HG02943 (cell line): ENCODE data around the gene ARHGAP4.

Source experiments
- ATAC-seq: cut with Tn5 transposase; IDR thresholded peaks from one replicate; pipeline ENCODE4 v1.9.1; 2021; ENCODE audit warnings: mild to moderate bottlenecking, low read depth, moderate library complexity; ENCODE audit not compliant: unreplicated experiment

The ARHGAP4 gene

GRCh38 chrX:153925739-153926551 is at the start of gene ARHGAP4:
ARHGAP4 (minus strand) TSS chrX:153926264; CDS start chrX:153926202, 62 bp downstream.
- ATAC-seq, result no peak

DNA sequence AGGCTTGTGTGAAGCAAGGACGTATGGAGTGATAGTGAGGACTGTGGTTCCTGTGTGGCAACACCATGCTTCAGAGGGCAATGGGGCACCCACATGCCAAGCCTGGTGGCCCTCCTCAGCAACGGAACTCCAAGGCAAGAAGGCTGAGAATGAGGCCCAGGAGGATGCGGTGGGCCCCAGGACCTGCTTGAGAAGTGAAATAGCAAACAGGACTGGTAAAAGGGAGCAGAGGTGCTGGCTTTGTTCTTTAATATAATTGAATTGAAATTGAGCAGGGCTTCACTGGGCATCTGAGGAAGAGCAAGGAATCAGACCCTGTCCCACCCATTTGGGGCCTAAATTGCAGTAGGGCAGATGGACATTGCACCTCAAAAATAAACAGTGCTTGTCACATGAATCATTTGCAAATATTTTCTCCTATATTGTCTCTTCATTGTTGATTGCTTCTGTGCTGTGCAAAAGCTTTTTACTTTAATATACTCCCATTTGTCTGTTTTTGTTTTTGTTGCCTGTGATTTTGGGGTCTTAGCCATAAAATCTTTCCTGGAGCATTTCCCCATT is 48.7 kb upstream of the ARHGAP4 start:
- no peak for ATAC-seq

GRCh38 chrX:153974003-153974725 is 48.1 kb upstream of the ARHGAP4 start:
- ATAC-seq, result no peak

DNA sequence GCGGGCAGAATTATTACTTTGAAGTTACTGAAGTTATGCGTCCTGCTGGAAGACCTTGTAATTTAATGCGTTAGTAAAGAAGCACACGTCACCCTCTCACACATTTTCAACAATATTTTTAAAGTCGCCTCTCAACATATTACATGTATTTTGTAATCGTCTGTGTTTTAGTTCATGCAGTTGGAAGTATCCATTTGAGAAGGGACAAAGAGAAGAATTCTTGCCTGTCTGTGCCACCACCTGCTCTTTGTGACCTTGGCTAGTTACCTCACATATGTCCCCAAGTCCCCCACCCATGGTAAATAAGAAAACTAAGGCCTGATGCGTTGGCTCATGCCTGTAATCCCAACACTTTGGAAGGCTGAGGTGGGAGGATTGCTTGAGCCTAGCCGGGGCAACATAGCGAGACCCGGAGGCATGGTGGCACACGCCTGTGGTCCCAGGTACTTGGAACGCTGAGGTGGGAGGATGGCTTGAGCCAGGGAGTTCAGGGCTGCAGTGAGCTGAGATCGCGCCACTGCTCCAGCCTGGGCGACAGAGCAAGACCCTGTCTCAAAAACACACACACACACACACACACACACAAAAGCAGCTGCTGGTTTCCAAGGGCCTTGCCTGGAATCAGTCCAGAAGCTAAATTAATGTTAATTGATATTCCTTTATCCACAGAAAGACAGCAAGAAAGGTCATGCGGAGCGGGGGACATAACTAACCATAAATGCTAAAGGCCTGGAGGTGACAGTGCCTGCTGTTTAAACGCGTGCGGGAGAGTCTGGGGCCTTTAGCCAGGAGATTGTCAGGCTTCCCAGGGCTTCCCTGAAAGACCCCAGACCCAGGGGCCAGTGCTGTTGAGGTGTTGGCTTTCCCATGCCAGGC is 47.3 kb upstream of the ARHGAP4 start:
- no peak for ATAC-seq

DNA sequence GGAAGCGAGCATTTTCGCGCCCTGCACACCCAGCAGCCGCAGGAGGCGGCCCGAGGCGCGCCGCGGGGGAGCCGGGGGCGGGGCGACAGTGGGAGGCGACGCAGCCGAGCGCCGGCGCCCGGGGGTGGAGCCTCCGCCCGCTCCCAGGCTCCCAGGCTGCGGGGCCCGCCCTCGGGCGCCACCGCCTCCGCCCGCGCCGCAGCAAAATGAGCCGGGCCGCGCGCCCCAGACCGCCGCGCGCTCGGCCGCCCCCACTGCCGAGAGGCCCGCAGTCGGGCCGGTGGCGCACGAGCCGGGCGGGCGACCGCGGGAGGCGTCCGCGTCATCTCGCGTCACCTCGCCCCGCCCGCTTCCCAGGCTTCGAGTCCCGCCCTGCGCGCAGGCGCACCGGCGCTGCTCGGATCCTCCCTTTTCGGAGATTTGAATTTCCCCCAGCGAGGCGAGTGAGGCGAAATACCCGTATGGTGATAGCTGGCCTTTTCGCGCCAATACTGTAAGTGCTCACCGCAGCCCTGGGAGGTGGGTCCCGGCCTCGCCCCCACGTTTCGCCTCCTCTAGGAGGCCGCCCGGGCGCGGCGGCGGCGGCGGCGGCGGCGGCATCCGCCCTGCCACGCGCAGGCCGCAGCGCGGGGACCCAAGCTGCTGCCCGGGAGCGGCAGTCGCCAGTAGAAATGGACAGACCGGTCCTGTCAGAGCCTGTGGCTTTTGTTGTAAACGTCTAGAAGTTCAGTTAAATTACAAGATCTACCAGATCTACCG is 46.5 kb upstream of the ARHGAP4 start, which contains the start of gene TMEM187:
TSS of gene TMEM187 (plus strand) at position 387 of the 759 bp plus-strand sequence. CDS start 9,309 bp downstream, outside the sequence.
- ATAC-seq, result peak; percentile 45

DNA sequence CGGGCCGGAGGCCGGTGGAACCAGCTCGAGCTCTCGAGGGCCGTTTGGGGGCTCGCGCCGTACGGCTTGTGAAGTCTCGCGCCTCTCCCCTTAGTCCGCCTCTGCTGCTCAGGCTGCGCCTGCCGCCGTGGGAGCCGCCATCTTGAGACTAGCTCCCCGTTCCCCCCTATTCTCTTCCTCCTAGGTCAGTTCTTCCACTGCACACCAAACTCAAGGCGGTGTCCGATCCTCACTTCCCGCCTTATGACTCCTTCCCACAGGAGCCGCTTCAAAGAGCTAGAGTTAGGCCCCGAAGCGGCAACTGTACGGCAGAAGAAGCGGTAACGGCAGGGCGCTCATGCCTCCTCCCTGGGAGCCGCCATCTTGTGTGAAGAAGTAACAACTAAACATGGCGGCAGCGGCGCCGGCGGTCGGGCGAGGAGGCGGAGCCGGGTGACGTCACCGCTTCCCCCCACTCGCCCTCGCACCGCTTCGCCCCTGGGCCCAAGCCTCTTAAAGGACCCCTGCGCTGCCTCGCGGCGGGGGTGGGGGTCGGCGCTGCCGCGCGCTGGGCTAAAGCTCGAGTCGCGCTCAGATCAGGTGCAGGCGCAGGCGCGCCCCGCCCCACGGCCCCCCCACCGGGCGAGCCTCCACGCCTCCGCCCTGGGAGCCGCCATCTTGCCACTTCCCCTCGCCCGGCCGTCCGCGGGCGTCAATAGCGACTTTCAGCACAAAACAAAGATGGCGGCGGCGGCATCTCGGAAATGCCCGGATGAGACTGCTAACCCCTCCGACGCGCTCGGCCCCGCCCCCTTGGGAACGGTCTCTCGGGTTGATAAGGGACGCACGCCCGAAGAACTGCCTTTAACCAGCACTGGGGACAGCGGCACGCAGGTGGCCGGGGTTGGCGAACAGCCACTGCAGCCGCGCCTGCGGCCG is 45.6 kb upstream of the ARHGAP4 start, which contains the start of gene HCFC1:
TSS of gene HCFC1 (minus strand) at position 369 of the 918 bp plus-strand sequence. CDS start 978 bp downstream, outside the sequence.
- ATAC-seq, result peak; percentile 43

- ATAC-seq, result peak; percentile 45
Measured at GRCh38 chrX:153971124-153971449, 45.0 kb upstream of the ARHGAP4 start.

DNA sequence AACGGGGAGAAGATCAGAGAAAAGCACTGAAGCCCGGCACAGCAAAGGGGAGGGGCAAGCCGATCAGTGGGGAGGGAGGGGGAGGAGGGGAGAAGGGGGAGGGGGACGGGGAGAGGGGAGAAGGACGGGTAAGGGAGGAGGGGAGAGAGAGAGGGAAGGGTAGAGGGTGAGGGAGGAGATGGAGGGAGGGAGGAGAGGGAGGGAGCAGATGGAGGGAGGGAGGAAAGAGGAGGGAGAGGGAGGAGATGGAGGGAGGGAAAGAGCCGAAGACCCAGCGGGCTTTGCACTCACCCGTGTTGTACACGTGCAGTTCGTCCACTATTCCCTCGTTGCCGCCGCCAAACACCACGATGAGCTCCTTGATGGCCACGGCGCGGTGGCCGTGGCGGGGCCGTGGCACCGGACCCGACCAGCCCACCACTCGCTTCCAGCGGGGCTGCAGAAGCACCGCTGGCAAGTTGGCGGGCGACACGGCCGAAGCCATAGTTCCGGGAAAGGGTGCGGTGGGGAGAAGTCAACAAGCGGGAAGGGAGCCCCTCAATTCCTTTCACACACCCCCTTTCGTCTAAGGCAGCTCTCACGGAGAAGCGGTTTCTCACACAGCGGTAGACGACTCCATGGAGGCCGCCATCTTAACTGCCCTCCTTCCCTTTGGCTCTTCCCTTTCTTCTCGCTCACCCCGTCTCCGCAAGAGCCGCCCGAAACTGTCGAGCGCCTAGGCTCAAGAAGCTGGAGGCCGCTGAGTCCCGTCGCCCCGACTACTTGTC is 44.5 kb upstream of the ARHGAP4 start:
- peak; percentile 1 for ATAC-seq

DNA sequence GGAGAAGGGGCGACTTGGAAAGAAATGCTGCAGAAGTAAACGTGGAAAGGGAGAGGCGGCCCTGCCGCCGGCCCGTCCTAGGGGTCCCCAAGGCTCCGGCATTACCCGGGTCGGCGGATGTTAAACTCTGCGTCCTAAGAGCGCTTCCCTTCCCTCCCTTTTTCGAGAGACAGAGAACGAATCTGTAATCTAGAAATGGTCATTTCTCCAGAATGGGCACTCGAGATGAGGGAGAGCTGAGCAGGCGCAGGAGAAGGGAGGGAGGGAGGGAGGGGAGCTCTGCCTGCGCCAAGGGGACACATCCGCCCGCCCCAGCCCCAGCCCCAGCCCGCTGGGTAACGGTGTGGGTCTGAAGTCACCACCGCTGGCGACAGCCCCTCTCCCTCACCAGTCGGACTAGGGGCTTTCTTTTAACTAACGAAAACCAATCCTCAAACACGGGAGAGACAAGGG is 43.9 kb upstream of the ARHGAP4 start:
- no peak for ATAC-seq

GRCh38 chrX:153969125-153969903 is 43.2 kb upstream of the ARHGAP4 start:
- ATAC-seq, result no peak

GRCh38 chrX:153968754-153969124 is 42.7 kb upstream of the ARHGAP4 start:
- ATAC-seq, result no peak

GRCh38 chrX:153968255-153968654 is 42.2 kb upstream of the ARHGAP4 start:
- ATAC-seq, result no peak

DNA sequence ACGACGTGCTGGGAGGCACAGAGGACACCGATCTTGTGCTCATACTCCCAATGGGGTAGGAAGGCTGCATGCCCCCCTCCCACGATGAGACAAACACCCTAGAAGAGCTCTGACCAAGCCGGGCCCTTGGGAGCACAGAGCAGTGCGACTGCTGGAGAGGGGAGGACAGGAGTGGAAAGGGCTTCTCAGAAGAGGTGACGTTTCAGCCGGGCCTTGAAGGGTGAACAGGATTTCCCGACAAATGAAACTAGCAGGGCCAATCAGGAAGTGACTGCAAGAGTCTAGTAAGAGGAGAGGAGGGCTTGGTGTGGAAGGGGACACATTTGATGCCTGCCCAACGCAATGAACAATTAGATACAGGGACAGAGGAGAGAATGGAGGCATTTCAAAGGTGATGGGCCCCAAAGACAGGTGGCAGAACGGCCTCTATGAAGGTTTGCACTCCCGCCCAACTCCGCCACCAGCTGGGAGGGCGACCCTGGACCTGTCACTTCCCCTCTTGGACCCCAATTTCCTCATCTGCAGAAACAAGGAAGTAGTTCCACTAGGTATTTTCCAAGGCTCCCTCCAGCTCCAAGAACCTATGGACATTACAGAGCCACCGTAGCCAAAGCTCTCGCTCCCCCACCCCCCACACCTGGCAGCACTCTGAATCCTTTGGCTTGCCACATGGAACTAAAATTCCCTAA is 41.6 kb upstream of the ARHGAP4 start:
- no peak for ATAC-seq

DNA sequence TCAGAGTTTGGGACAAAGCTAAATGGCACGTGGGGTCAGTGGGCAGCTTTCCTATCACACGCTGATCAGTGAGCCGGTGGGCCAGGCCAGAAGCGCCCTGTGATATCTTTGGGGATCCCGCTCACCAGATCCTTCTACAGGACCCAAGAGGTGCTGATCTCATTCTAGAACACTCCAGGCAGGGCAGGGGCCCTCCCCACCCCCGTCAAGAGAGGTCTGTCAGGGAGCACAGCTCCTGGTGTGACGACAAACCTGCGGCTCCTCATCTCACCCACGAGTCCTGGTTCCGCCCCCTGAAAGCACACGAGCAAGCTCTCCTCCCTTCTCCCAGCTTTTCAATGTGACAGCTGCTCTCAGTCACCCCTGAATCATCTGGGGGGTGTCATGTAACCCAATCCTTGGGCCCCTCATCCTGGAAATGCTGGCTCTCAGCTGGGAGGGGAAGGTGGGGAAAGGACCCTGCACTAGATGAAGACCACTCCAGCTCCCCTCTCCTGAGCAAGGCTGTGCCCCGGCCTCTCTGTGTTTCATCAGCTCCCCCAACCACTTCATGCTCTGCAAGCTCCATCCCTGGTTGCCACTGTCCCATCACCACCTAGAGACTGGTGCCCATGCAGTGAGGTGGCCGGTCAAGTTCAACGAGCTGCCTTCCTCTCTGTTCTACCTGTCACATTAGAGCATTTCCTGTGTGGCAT is 40.9 kb upstream of the ARHGAP4 start:
- no peak for ATAC-seq

DNA sequence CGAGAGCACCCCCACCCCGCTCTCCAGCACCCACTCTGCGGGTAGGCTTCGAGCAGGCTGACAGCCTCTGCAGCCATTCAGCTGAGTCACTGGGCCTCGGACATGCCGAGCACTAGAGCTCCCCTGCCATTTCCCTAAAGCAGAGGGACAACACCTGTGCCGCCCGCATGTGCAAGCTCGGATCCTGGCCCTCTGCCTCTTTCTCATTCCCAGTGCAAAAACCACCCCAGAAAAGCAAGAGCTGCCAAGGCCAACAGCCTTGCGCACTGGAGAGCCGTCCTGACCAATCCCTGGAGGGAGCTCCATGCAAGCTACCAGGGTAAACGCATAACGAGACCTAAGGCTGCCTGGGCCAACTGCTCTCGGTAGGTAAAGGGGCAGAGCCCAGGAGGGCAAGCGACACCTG is 40.2 kb upstream of the ARHGAP4 start:
- no peak for ATAC-seq

GRCh38 chrX:153965406-153965805 is 39.3 kb upstream of the ARHGAP4 start:
- ATAC-seq, result no peak
